Vagina (tissue), 2 donors: ENCODE results near the gene DDX27. TPM values are rescaled to one million over a fixed set of nuclear protein-coding genes. Genes with fewer than 3 reads are reported as not detected.
"Not testable (repeated sequence)": the region's sequence is repeated elsewhere in the genome, so short reads cannot be mapped to it uniquely, and the experiment has no call there.

Source experiments
- DNase-seq, 2 donors: peaks; one replicate each; pipeline ENCODE4 v3.0.0-alpha.2; 2017; ENCODE audit errors: extremely low spot score in 2 of 2
- H3K27ac ChIP-seq: fragments of 200-600 bp; sonication (generic); one replicate; pipeline ENCODE4 v1.5.1; 2019
- H3K27me3 ChIP-seq: fragments of 200-600 bp; sonication (generic); one replicate; pipeline ENCODE4 v1.5.1; 2019
- H3K36me3 ChIP-seq, 2 donors: fragments of 200-600 bp; sonication (generic); one replicate each; pipeline ENCODE4 v1.5.1; 2017 to 2019
- H3K4me1 ChIP-seq: fragments of 200-600 bp; sonication (generic); one replicate; pipeline ENCODE4 v1.5.1; 2019
- H3K4me3 ChIP-seq, 2 donors: fragments of 200-600 bp; sonication (generic); 1 replicate in 1 of 2; 2 replicates in 1 of 2; pipeline ENCODE4 v1.5.1; 2016 to 2019
- H3K9me3 ChIP-seq: fragments of 200-600 bp; sonication (generic); one replicate; pipeline ENCODE4 v1.5.1; 2019
- CTCF ChIP-seq, 3 experiments: fragments of 450-650 bp in 2 of 3; fragments of 200-600 bp in 1 of 3; sonication (generic) in 1 of 3; IDR thresholded peaks; one replicate each; pipeline ENCODE4 v1.5.1; 2017 to 2019; ENCODE audit warnings: antibody characterized with exemption in 3 of 3, mild to moderate bottlenecking in 2 of 3, moderate library complexity in 2 of 3
- POLR2A ChIP-seq, 2 donors: fragments of 450-650 bp; IDR thresholded peaks; one replicate each; pipeline ENCODE4 v1.6.1; 2017; ENCODE audit warnings: antibody characterized with exemption in 2 of 2, mild to moderate bottlenecking in 2 of 2, moderate library complexity in 2 of 2
- POLR2AphosphoS5 ChIP-seq, 2 donors: sonication (generic); formaldehyde crosslinking; IDR thresholded peaks; one replicate each; pipeline ENCODE4 v1.9.0; 2017; ENCODE audit warnings: antibody characterized with exemption in 2 of 2, mild to moderate bottlenecking in 2 of 2, low read depth in 1 of 2; ENCODE audit not compliant: insufficient read depth in 1 of 2
- intact Hi-C: fragments of 100-400 bp; cut with DNase I; formaldehyde crosslinking; loops from one replicate; pipeline ENCODE4 v1.15.1; 2023
- total RNA-seq: library from RNA; depleted of rRNA; stranded (reverse); fragments of >200 nt; gene quantifications from one replicate; pipeline ENCODE4 v1.2.3, GENCODE V29; 2016

Gene DDX27
- total RNA-seq, 1 donor from 2014 or later = 23.3 TPM

DNA sequence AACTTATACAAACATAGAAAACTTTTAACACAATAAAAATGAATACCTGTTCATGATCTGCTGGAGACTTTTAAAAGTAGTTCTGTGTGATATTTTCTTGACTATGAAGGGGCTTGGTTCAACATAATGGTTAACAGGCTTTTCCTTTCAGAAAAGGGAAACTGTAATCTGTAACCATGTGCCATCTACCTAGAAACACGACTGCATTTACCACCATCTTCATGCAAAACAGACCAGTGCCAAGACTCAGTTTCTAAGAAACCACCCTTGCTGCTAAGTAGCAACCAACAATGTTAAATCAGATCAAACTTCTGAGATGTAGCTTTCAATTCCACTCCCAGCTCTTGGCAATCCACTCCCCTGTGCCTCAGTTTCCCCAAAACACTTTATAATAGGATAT, 46.8 kb upstream of the DDX27 start:
- no peaks in the 10 kb centered on the region for H3K9me3 ChIP-seq
- no peak overlapping the region for H3K4me3 ChIP-seq
- no peak for TF ChIP-seq CTCF (IDR thresholded peaks at IDR 0.05)
- TF ChIP-seq POLR2A (IDR thresholded peaks at IDR 0.05) = no peak
- no peak for TF ChIP-seq POLR2AphosphoS5 (IDR thresholded peaks at IDR 0.05; ENCODE audit: insufficient read depth in 1 of 2, low read depth in 1 of 2)
- DNase-seq = no peak
- H3K36me3 ChIP-seq = no peaks in the 10 kb centered on the region
- no peak overlapping the region for H3K27ac ChIP-seq
- intact Hi-C loops = no loop called here
- peaks cover 25% of the 10 kb centered on the region for H3K4me1 ChIP-seq
- no peaks in the 10 kb centered on the region for H3K27me3 ChIP-seq

GRCh38 chr20:49174183-49174582, 45.0 kb upstream of the DDX27 start:
- no peak for DNase-seq
- H3K4me3 ChIP-seq = no peak overlapping the region
- peaks cover 0 to 5% of the 10 kb centered on the region in 2 donors for H3K36me3 ChIP-seq
- no peak overlapping the region for H3K27ac ChIP-seq
- H3K9me3 ChIP-seq = no peaks in the 10 kb centered on the region
- TF ChIP-seq POLR2A (IDR thresholded peaks at IDR 0.05) (no peak), POLR2AphosphoS5 (IDR thresholded peaks at IDR 0.05; ENCODE audit: insufficient read depth in 1 of 2, low read depth in 1 of 2) (no peak), CTCF (IDR thresholded peaks at IDR 0.05) (no peak)
- H3K4me1 ChIP-seq = peaks cover 16% of the 10 kb centered on the region
- no peaks in the 10 kb centered on the region for H3K27me3 ChIP-seq
- intact Hi-C loops = no loop called here

GRCh38 chr20:49179368-49180277, 39.6 kb upstream of the DDX27 start:
- Histone ChIP-seq H3K27me3 (no peaks in the 10 kb centered on the region), H3K9me3 (no peaks in the 10 kb centered on the region), H3K4me3 (no peak overlapping the region), H3K36me3 (peaks cover 0 to 5% of the 10 kb centered on the region in 2 donors), H3K4me1 (peaks cover 55% of the 10 kb centered on the region), H3K27ac (no peak overlapping the region)
- intact Hi-C loops = no loop called here
- no peak for DNase-seq
- TF ChIP-seq POLR2A (IDR thresholded peaks at IDR 0.05) = no peak
- no peak for TF ChIP-seq CTCF (IDR thresholded peaks at IDR 0.05)
- no peak for TF ChIP-seq POLR2AphosphoS5 (IDR thresholded peaks at IDR 0.05; ENCODE audit: insufficient read depth in 1 of 2, low read depth in 1 of 2)

- peaks cover 69% of the 10 kb centered on the region for H3K4me1 ChIP-seq
- no peak for TF ChIP-seq POLR2A (IDR thresholded peaks at IDR 0.05)
- no peak for TF ChIP-seq POLR2AphosphoS5 (IDR thresholded peaks at IDR 0.05; ENCODE audit: insufficient read depth in 1 of 2, low read depth in 1 of 2)
- TF ChIP-seq CTCF (IDR thresholded peaks at IDR 0.05) = no peak
- intact Hi-C loops = no loop called here
- no peak overlapping the region for H3K4me3 ChIP-seq
- no peaks in the 10 kb centered on the region for H3K9me3 ChIP-seq
- no peak overlapping the region for H3K27ac ChIP-seq
- H3K36me3 ChIP-seq = peaks cover 0 to 5% of the 10 kb centered on the region in 2 donors
- DNase-seq = no peak
- H3K27me3 ChIP-seq = no peaks in the 10 kb centered on the region
These were observed 37.8 kb upstream of the DDX27 start for GRCh38 chr20:49181265-49181877.

DNA sequence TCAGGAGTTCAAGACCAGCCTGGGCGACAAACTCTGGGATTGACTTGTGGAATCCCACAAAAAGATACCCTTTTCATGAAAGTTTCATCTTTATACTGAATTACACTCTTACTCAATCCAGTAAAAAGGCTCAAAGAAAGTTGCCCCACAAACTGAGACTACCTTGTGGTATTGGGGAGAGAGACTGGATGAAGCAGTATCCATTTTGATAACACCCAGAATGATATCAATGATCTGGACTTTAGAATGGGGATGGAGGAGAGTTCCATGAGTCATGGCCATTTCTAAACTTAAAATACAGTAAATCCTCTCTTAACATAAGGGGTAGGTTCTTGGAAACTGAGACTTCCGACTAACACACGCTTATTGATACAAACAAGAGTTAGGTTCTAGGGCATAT, 35.8 kb upstream of the DDX27 start:
- Histone ChIP-seq H3K27me3 (no peaks in the 10 kb centered on the region), H3K36me3 (peaks cover 0 to under 1% of the 10 kb centered on the region in 2 donors), H3K4me1 (peaks cover 71% of the 10 kb centered on the region), H3K27ac (no peak overlapping the region), H3K9me3 (no peaks in the 10 kb centered on the region), H3K4me3 (no peak overlapping the region)
- TF ChIP-seq POLR2A (IDR thresholded peaks at IDR 0.05) (no peak), CTCF (IDR thresholded peaks at IDR 0.05) (no peak), POLR2AphosphoS5 (IDR thresholded peaks at IDR 0.05; ENCODE audit: insufficient read depth in 1 of 2, low read depth in 1 of 2) (no peak)
- DNase-seq = no peak
- intact Hi-C loops = no loop called here

GRCh38 chr20:49184084-49184501, 35.1 kb upstream of the DDX27 start:
- DNase-seq, H3K9me3 ChIP-seq, intact Hi-C loops, H3K27ac ChIP-seq, H3K36me3 ChIP-seq, H3K4me3 ChIP-seq, H3K27me3 ChIP-seq: not testable (repeated sequence)
- peaks cover 70% of the 10 kb centered on the region for H3K4me1 ChIP-seq
